LHCN-M2 (cell line): Measurements from ENCODE around the gene SPTBN1. TPM values are rescaled to one million over a fixed set of nuclear protein-coding genes. Genes with fewer than 3 reads are reported as not detected.

Experiments used
- DNase-seq: peaks from one replicate; pipeline ENCODE4 v3.0.0-alpha.2; 2012; ENCODE audit warnings: low read depth
- total RNA-seq: library from RNA; depleted of rRNA; stranded (reverse); fragments of >200 nt; gene quantifications from 2 replicates; pipeline ENCODE4 v1.2.3, GENCODE V29; 2014

SPTBN1 gene
- total RNA-seq, 1 experiment from 2014 or later = 169 TPM

DNA sequence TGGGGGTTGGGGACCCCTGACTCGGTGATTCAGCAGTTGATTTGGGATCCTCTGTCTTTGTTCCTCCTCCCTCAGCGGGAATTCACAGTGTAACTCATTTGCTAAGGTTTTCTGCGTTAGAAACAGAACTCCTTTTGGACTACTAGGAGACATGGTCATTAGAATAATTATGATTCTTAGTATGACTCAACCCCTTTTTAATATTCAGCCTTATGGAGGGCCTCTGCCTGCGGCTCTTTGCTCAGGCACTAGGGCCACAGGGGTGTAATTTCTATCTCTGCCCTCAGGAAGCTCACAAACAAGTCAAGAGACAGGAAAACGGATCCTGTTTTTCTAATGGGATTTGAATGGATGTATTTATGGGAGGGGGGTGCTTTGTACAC is 117.4 kb downstream of the SPTBN1 start:
- DNase-seq = no peak

DNA sequence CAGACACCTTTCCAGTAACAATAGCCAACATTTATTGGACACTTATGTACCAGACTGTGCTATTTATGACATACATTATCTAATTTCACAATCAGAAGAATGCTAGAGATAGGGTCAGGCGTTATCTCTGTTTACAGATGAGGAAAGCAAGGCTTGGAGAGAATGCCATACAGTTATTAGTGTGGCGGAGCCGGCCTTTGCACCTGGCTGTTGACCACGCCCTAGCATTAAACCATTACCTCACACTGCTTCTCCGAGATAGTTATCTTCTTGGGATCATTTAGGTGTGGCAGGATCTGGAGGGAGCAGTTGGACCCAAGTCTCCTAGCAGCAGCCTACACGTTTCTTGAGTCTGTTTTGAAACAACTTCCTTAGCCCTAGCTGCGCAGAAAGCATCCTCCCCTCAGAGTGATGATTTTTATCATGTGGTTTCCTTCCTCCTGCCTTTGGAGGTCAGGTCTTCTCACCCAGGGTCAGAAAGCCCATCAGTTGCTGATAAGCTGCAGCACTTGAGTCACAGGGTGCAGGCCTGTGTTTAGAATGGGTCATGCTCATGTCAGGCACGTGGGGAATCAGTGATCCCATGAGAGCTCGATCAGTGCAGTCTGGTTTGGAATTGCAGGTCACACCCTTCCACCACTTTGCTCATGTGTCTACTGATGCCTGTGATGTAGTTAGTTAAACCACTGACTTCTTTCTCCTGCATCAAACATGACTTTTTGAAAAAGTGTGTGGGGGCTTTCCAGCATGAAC is 118.2 kb downstream of the SPTBN1 start:
- peak; percentile 72 for DNase-seq

DNA sequence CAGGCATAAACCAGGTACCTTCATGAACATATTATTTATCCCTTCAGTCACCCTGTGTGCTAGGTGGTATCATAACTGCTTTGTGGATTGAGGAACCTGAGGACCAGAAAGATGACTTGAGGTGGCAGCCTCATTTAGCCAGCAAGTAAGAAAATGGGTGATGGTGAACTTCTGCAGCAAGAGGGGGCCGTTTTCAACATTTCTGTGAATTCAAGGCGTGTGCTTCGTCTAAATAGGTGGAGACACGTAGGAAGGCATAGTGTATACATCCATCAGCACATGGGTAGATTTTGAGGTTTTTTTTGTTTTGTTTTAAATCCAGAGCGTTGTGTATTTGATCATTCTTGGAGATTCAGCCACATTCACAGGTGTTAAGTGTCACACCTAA is 118.7 kb downstream of the SPTBN1 start:
- no peak for DNase-seq

DNA sequence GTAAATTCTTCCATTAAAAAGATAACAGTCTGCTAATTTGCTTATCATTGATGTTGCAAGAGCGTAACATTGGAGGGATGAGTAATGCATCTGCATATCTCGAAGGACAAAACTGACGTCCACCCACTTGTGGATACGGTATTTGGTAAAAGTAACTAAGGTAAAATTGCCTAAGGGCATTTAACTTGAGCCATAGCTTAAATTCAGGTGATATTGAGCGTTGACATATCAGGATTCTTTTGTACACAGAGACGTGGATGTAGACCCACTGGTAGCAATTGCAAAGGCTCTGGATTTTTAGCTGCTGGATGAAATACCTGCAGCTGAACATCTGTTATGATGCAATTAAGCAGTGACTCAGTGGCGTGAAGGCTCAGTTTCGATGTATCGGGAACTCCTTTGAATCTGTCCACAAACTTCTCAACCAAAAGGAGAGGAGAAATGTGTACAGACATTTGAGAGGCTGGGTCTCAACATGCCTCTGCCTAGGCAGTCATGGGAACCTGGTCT is 119.3 kb downstream of the SPTBN1 start:
- no peak for DNase-seq

DNA sequence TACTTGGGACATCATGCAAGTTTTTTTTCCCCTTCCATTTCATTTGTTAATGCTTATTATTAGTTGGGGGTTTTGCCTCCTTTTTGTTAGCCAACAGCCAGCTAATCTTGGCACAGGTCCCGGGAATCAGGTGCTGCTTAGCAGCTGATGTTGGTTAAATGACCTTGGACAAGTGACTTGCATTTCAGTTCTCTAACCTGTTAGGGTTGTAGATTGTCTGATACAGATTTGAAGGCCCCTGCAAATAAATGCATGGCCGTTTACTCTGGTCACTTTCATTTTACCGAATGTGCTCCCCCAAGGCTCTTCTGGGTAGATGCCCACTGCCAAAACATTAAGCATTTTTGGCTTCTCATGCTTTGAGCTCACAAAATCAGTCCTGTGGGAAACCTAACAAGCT is 120.9 kb downstream of the SPTBN1 start:
- DNase-seq = no peak

DNA sequence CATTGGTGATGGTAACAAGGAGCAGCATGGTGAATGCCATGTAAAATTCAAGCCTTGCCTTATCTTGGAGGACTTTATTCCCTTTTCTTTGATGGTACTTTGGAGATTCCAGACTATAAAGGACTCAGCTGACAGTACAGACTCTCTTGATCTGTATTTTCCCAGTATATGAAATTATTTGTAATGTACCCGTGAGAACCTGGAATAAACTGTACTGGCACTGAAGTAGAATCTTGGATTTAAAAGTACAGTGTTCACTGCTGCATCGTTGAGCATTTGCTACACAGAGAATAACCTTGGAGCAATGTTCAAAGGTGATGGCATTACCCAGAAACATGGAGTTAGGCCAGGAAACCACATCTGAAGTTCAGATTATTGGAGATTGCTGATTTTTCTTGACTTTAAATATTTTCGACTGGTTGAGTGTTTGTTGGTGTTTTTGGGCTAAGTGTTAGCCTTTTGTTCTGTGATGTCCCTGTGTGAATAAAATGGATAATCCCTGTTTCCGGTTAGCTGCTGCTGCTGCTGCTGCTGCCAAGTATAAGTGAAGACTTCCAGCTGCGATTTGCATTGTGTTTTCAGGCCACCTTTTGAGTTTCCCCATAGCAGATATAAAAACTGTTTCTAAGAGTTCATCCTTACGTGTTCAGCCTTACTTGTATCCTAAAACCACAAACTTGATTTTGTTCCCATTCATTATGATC is 122.0 kb downstream of the SPTBN1 start:
- DNase-seq = no peak

DNA sequence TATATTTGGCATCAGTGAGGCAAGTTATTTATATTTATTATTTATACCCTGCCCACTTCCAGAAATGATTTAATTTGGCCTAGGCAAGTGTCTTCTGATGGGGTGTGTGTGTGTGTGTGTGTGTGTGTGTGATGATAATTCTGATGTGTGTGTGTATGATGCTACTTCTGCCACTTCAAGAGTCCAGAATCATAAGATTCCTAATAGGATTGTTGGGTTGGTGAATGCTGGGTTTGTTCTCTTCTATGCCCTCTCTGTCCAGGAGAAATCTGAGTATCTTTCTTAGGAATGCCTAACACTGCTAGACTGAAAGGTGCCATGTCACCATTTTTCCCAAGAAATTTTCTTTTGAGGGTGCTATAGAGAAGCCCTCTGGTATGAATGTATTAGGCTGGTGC is 122.5 kb downstream of the SPTBN1 start:
- no peak for DNase-seq

DNA sequence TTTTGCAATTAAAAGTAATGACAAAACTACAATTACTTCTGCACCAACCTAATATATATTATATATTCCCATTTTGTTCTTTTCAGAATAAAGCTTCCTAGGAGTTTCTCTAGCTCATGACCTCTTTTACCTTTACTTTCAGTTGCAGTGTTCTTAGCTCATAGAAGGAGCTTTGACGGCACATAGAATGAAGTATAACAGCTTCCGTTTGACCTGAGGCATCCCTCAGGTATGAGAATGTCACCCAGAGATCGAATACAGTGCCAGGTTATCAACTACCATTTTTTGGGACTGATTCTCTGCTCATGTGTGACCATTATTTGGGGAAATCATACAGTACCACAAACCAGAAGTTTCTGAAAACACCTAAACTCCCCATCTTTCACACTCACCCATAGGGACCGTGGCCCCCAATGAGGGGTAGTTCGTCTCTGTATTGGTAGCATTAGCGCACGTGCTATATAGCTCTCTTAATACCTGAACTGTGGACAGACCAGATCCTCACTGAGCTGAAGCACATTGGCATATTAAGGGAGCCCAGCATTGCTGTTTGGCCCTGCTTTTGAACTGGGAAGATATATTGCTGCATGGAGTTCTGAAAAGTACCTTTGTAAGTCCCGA is 123.0 kb downstream of the SPTBN1 start:
- no peak for DNase-seq

DNA sequence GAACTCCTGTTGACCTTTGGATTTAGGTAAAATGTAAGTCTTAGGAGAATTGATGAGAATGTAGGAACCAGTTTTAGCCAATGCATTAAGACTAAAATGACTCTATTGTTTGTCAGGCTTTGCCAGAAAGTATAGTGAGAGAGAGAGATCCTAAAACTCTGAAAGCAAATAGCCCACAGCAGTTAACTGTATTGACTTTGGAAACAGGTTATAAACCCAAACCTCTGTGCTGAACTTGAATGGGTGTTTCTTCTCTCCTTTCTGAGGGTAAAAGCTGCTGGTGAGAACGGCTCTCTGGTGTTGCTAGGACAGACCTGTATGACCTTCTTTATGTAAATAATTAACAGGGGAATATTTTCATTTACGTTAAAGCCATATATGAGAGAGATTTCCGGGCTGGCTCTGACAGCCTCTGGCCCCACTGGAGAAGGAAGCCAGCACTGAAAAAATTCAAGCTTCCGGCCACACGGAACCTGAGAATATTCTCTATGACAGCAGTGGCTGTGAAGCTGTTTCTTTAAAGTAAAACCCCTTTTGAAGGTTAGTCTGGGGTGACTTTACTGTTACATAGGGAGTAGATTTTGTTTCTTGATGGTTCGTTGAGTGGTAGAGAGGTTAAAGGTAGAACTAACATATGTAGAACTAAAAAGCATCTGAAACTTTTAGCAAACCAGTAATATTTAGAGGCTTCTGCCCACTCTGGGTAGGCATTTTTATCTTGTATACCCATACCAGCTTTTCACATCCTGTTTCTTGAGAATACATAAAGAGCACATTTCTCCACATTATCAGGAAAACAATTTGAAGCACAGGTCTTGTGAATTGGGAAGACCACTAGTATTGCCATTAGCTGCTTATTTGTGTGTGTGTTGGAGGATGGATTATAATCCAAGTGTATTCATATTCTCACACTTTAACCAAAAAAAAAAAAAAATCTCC is 123.8 kb downstream of the SPTBN1 start:
- no peak for DNase-seq

DNA sequence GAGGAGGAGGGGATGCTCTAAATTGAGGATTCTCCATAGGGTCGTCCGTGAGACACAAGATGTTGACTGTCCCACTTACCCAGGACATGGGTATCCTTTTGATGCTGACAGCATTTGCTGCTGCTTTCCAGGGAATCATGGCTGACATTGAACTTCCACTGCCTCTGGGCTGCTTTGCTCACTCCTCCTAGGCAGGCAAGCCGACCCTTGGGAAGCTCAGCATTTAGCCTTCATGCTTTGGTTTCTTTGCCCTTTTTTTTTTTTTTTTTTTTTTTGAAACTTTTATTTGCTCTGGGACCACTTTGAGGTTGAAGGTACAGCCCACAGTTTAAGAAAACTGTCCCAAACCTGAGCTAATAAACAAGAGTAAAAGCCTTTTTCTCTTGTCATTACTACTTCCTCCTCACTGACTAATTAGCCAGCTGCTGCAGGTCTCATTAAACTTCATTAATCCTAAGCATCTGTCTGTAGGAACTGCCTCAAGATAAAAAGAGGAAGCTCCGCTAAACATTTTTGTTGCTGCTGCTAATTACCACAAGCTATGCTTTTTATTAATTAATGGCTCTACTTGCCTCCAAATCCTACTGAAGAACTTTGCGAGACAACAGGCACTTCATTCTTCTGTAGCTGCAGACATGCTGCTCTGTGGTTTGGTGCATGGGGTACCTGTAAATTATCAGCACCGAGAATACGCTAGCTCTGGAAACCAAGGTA is 125.4 kb downstream of the SPTBN1 start:
- no peak for DNase-seq

DNA sequence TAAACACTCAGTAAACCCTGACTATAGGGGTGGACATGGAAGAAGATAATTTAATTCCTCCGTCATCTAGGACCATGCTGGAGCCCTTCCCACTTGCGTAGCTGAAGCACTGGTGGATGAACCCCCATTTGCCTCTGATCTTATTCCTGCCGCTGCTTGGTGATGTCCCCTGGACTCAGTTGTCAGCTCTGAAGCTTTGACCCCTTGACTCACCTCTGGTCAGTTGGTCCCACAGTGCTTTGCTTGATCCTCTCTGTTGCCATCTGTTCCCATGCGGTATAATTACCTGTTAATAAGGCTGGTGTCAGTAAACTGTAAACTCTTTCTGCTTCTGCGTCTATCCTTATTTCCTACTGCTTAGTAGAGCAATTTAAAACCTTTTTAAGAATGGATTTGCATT is 126.9 kb downstream of the SPTBN1 start:
- no peak for DNase-seq

DNA sequence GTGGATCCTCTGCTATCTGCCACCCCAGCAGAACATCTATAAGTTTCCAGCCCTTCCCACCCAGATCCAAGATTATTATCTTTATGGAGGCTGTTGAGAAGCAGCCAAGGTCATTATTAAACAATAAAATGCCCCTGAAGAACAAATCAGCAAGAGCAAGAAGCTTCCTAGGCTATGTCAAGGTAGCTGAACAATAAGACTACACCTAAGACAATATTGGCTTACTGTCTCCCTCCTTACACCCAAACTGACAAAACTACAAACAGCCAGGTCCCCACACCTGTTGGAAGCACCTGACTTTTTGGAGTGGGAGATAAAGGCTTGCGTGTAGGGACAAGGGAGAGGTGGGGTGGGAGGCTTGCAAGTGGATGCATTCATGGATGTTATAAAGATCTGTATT is 128.5 kb downstream of the SPTBN1 start:
- no peak for DNase-seq

DNA sequence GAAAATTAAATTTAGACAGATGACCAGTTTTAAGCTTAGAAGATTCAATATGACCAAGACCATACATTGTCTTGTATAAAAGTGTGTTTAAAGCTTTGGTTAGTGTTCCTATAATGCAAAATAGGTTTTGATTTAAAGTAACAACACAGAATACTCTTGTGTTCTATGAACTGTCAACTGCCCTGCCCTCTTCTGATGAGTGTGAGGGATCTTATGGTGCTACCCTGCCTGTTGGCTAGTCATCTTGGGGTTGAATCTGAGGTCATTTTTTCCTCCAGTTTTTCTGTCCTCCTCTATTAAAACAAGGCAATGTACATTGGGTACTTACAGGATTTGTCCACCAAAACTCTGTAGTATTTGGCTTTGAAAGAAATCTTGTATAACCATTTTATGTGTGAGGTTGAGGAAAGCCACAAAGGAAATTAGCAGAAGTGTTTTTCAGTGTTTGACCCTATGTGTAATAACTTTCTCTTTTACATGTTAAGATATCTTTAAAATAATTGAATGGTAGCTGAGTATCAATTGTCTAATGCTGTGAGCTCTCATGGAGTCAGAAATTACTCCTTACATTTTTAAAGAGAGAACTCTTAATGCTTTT is 129.1 kb downstream of the SPTBN1 start:
- no peak for DNase-seq

DNA sequence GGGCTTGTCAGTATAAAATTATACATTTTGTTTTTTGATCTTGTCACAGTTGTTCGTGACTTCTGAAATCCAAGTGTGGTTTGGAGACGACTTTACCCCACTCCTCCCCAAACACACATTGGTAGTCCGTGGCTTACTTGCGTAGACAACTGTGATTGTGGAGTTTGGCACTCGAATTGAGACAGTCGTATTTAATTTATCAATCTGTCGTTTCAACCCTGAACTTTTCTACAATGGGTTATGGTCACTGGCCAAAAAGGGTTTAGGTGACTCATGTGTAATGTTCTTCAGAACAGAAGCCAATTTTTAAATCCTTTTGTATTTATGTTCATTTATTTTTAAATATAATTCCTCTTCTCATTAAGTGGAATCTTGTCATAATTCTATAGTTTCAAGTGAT is 129.9 kb downstream of the SPTBN1 start:
- DNase-seq = peak; percentile 65

DNA sequence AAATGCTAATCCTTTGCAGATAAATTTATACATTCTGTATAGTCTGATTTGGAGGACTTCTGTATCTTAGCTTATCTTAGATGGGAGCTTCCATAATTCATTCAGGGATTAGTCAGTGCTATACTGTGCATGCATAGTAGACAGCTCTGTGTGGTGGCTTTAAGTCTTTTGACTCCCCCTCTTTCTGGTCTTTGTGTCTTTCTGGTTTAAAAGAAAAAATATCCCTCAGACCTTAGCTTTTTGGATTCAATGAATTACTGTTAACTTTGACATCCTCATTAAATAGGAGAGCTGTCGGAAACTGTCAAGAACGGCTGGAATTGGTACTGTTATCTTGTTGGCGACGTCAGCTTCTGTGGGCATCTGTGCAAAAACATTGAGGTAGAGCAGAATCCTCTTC is 130.4 kb downstream of the SPTBN1 start:
- no peak for DNase-seq

DNA sequence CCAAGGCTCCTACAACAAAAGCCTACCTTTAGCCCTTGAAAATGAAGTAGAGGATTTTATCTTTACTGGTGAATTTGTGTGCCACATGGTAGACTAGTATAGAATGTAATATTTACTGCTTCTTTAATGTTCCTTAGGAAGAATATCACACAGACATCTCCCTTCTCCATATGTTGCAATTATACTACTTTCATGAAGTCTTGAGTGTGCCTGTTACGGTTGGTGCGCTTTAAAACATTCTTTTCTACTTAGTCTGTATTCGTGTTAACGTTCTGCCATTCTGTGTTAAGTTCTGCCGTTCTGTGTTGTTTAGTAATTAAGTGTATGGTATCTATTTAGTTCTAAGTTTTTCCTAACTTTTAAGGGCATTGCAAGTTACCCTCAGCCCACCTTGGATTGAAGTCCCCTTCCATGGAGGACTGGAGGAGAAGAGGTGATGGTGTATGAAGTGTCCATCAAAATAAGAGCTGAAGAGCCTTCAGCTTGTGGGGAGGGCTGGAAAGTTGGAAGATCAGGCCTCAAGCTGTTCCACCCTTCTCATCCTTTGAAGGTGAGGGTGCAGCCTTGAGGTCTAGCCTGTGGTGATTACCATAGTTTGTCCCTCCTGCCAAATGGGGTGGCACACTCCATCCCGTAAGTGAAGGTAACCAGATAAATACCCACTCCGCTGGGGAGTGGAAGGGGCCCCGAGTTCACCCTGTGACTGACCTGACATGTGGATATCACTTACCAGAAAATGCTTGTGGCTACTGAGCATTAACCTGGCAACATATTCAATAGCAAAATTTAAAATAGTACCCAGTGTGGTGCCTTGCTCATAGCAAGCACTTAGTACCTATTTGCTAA is 131.3 kb downstream of the SPTBN1 start:
- DNase-seq = no peak

DNA sequence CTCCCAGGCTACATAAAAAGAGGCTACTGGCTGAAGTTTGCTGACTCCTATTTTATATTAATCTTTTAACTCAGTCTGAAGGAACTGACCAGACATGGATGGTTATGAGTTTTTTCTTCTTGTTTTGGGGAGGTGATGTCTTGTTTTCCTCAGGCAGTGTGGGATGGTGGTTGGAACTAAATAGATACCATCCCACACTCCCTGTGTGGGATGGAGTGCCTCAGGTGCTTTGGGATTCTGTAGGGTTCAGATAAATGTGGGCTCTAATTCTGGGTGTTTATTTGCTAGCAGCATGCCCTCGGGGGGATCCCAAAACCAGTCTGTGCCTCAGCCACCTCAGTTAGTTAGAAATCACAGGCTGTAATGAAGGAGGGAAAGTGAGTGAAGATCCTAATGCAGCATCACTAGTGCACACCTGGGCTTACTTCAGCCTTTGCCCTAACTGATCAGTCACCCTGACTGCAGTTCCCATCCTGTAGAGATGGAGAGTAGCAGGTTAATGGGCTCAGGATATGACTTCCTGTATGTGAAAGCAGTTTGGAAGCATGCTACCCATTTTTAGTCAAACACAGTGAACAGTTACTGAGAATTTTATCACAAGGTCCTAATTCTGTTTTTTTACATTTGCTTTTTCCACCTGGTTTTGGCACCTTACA is 132.2 kb downstream of the SPTBN1 start:
- DNase-seq = no peak

DNA sequence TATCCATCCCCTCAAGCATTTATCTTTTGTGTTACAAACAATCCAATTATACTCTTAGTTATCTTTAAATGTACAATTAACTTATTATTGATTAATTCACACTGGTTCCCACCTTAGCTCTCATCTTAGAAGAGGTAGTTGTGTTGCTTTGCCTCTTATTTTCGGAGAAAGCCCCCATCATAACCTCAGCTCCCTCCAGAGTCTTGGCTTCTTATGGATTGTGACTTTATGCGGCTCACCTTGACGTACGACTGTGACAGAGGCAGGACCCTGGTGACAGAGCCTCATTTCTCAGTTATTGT is 132.9 kb downstream of the SPTBN1 start:
- no peak for DNase-seq
